HG02623 (cell line): ENCODE measurements around the gene PI16.
"Not testable (repeated sequence)": the region's sequence is repeated elsewhere in the genome, so short reads cannot be mapped to it uniquely, and the experiment has no call there.

Experiments
- ATAC-seq: cut with Tn5 transposase; IDR thresholded peaks from one replicate; pipeline ENCODE4 v1.9.1; 2021; ENCODE audit warnings: moderate library complexity; ENCODE audit not compliant: unreplicated experiment

PI16 gene

GRCh38 chr6:36927691-36928546 lies 26.6 kb upstream of the PI16 start:
- no peak for ATAC-seq

DNA sequence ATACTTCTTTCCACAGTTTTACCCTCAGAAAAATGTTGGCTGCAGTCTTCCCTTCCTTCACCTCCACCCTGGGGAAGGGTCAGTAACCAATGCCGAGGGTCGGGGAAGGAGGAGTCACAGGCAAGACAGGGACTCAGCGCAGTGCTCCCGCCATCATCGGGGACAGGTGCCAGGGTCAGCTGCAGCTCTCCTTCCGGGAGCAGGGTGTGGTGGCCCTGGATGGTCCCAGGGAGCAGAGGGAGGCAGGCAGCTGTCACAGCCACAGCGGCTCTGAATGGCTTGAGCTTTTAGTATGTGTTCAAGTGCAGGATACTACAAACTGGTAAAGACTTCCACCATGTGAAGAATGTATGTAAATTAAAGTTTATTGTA lies 26.0 kb upstream of the PI16 start:
- no peak for ATAC-seq

DNA sequence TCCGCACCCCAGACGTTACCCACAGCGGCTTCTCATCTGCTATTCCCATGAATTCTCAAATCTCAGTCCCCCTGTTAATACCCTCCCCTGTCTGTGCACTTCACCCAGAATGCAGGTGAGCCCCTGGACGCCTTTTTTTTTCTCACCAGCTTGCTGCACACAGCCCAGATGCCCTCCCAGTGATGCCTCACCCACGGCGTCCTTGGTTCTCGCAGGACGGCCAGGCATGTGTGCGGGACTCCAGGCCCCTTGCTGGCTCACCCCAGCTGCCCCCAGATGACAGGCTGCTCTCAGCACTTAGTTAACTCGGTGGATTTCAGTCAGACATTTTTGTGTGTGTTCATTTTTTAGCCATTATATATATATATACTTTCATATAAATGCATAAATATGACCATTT lies 25.4 kb upstream of the PI16 start:
- ATAC-seq, result no peak

DNA sequence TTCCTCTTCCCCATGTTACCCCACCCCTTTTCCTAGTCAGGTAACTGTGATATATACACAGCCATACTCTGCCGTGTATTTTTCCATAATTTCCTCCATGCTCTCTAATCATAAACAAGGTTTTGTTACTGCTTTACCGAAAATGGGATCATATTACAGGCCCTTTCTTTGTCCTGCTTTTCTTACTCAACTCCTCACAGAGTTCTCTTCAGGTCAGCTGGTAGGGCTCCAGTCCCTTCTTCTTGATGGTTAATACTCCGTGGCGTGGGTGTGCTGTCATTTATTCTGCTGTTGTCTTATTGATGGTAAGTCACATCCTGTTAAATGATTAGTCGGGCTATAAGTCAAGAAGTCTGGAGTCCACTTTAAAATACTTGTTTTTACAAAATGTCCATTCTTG lies 24.9 kb upstream of the PI16 start:
- no peak for ATAC-seq

GRCh38 chr6:36930483-36930882 lies 24.1 kb upstream of the PI16 start:
- ATAC-seq, result no peak

DNA sequence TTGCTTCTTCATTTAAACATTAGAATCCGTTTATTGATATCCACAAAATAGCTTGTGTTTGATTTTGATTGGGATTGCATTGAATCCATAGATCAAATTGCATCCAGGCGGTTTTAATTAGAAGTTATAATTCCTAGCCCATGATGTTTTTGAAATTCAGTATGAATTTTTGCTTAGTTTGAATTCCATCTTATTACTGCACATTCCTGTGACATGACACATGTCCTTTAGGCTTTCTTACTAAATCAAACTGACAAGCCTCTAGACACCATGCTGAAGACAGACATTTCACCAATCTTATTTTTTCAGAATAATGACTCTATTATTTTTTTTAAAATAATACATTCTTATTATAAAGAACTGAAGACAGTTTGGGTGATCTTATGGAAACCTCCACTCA lies 21.4 kb upstream of the PI16 start:
- no peak for ATAC-seq

- no peak for ATAC-seq
These were observed 21.0 kb upstream of the PI16 start for GRCh38 chr6:36933519-36933918.

- no peak for ATAC-seq
These were observed 19.6 kb upstream of the PI16 start for GRCh38 chr6:36934901-36935300.

GRCh38 chr6:36936824-36937223 lies 17.7 kb upstream of the PI16 start:
- ATAC-seq, result no peak

GRCh38 chr6:36937896-36938295 lies 16.6 kb upstream of the PI16 start:
- no peak for ATAC-seq

DNA sequence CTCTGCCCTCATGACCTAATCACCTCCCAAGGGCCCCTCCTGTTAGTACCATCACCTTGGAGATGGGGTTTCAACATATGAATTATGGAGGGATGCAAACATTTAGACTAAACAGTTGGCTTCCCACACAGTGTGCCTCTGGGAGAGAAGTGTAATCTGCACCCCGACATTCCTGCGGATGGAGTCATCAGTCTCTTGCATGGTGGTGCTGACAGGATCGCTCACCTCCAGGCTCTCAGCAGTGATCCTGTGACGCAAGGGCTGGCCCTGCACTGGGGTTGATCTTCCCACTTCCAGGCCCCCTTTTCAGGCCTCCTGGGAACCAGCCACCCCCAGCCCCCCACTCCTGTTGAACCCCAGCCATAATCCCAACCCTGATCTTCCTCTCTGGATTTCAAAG lies 16.0 kb upstream of the PI16 start:
- no peak for ATAC-seq

DNA sequence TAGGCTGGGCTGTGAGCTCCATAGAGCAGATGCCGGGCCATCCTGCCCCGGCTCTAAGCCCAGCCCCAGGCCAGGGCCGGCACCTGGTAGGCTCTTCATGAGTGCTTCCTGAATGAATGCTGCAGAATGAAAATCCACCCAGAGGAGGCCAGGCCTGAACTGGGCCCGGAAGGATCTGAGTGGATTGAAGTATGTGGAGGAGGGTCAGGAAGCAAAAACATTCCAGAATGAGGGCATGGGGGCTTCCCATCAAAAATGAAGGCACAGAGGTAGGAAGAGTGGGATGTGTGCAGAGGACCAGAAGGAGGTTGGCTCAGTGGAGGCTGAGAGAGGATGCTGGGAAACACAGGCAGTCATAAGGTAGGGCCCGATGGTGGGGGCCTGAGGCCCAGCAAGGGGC lies 15.5 kb upstream of the PI16 start:
- ATAC-seq, result not testable (repeated sequence)

DNA sequence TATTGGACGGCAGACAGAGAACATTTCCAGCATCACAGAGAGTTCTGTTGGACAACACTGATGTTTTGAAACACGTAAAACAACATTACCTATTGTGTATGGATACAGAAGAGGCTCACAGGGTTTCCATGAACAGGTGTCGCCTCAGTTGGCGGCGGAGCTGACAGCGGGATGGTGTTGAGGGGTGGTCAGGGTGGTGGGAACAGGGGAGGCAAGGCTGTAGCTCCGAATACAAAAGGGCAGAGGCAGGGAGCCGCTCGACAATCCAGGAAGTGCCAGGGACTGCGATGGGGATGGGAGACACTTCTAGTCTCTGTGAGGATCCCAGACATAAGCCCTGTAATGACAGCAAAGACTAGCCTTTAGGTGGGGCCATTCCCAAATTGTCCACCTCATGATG lies 14.5 kb upstream of the PI16 start:
- ATAC-seq, result no peak

GRCh38 chr6:36941561-36941960 lies 13.0 kb upstream of the PI16 start:
- not testable (repeated sequence) for ATAC-seq

DNA sequence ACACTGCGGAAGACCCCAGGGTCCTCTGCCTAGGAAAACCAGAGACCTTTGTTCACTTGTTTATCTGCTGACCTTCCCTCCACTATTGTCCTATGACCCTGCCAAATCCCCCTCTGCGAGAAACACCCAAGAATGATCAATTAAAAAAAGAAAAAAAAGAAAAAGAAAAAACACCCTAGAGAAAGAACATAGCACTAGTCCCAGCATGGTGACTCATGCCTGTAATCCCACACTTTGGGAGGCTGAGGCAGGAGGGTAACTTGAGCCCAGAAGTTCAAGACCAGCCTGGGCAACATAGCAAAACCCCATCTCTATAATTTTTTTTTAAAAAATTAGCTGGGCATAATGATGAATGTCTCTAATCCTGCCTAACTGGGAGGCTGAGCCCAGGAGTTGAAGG lies 12.2 kb upstream of the PI16 start:
- ATAC-seq, result not testable (repeated sequence)

- no peak for ATAC-seq
These were observed 9.9 kb upstream of the PI16 start for GRCh38 chr6:36944650-36945049.

- no peak for ATAC-seq
These were observed 9.2 kb upstream of the PI16 start for GRCh38 chr6:36945301-36945700.

GRCh38 chr6:36946526-36946925 lies 8.0 kb upstream of the PI16 start:
- ATAC-seq, result no peak

DNA sequence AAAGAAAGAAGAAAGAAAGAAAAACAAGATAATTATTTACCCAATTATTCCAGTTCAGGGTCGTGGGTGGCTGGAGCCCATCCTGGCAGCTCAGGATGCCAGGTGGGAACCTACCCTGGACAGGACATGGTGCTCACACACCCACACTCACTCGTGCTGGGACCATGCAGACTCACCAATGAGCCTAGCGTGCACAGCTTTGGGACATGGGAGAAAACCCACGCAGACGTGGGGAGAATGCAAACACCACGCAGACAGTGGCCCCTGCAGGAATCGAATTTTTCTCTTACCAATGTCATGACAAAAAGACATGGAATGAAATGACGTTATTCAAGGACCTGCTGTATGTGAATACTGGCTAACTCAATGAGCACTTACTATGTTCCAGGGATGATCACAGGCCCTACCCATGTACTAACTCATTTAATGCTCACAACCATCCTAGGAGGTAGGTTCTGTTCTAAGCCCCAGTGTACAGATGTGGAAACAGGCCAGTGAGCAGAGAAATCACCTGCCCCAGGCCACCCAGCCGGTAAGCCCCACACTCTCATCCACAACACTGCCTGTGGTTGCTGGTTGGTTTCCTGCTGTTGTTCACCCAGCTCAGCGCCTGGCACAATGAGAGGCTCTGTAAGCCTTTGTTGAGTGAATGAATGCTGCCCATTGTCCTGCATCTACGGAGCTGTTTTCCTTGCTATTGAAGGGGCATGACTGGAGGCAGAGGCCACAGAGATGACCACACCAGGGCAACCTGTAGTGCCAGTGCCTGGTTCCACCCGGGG lies 6.8 kb upstream of the PI16 start:
- ATAC-seq, result no peak

- ATAC-seq, result not testable (repeated sequence)
These were observed 5.5 kb upstream of the PI16 start for GRCh38 chr6:36949076-36949475.

DNA sequence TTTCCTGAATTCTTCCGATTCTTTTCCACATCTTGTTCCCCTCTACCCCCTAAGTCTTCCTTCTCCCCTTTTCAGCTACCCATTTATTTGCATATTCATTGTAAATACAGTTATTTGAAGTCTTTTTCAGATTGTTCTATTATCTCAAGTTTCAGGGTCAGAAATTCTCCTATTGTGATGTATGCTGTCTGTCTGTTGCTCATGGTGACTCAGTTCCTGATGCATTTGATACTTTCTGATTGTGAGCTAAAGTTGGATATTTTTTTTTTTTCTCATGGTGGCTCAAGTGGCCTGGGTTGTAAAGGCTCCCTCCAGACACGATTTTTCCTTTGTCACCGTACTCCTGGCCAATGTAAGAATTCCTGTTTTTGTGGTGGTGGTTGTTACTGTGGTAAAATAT lies 4.9 kb upstream of the PI16 start:
- ATAC-seq, result no peak

- ATAC-seq, result no peak
These were observed 642 bp upstream of the PI16 start for GRCh38 chr6:36953931-36954261.
